Lower lobe of right lung (tissue), 2 donors: ENCODE results near the gene ABT1. TPM values are rescaled to one million over a fixed set of nuclear protein-coding genes. Genes with fewer than 3 reads are reported as not detected.

Source experiments
- ATAC-seq, 2 donors: fragments of 200-7000 bp; cut with Tn5 transposase; one replicate each; pipeline ENCODE4 v1.9.1; 2020 to 2022; ENCODE audit warnings: mild to moderate bottlenecking in 2 of 2, moderate library complexity in 2 of 2
- DNase-seq: peaks from one replicate; pipeline ENCODE4 v3.0.0-alpha.2; 2020
- H3K27ac ChIP-seq: fragments of 200-600 bp; one replicate; pipeline ENCODE4 v1.8.0; 2022
- H3K27me3 ChIP-seq: fragments of 200-600 bp; one replicate; pipeline ENCODE4 v1.8.0; 2022; ENCODE audit warnings: low read depth
- H3K36me3 ChIP-seq: fragments of 200-600 bp; one replicate; pipeline ENCODE4 v1.8.0; 2022; ENCODE audit warnings: mild to moderate bottlenecking
- H3K4me1 ChIP-seq: fragments of 200-600 bp; one replicate; pipeline ENCODE4 v1.8.0; 2022
- H3K4me3 ChIP-seq: fragments of 200-600 bp; one replicate; pipeline ENCODE4 v1.8.0; 2022; ENCODE audit warnings: mild to moderate bottlenecking
- H3K9me3 ChIP-seq: fragments of 200-600 bp; one replicate; pipeline ENCODE4 v1.8.0; 2022
- CTCF ChIP-seq: fragments of 200-600 bp; IDR thresholded peaks from one replicate; pipeline ENCODE4 v1.8.0; 2022; ENCODE audit warnings: antibody characterized with exemption, mild to moderate bottlenecking
- intact Hi-C: fragments of 100-400 bp; cut with DNase I; formaldehyde crosslinking; loops from one replicate; pipeline ENCODE4 v1.11.0; 2022
- total RNA-seq: library from RNA; stranded (reverse); fragmentation: NEBNext Ultra II Directional; extraction: Animal tissue kit (Norgen Biotek cat#: 25700); gene quantifications from one replicate; pipeline ENCODE4 v1.2.1, GENCODE V29; 2021
- donor health status: DM: no; HTN: yes; CAD: no; lungs with severe emphysema.

ABT1 gene
- total RNA-seq, 1 donor from 2014 or later: 13.5 TPM

GRCh38 chr6:26556263-26557070 lies 40.3 kb upstream of the ABT1 start:
- intact Hi-C loops: no loop called here
- DNase-seq: no peak
- H3K27ac ChIP-seq: no peak overlapping the region

GRCh38 chr6:26561533-26562466 lies 35.0 kb upstream of the ABT1 start:
- TF ChIP-seq CTCF: no peak

More at GRCh38 chr6:26556263-26557070, 40.3 kb upstream of the ABT1 start:
- Histone ChIP-seq H3K36me3 (no peaks in the 10 kb centered on the region), H3K9me3 (no peaks in the 10 kb centered on the region), H3K4me3 (no peak overlapping the region), H3K4me1 (peaks cover 5% of the 10 kb centered on the region), H3K27me3 (no peaks in the 10 kb centered on the region)
- ATAC-seq: no peak
- TF ChIP-seq CTCF: no peak

DNA sequence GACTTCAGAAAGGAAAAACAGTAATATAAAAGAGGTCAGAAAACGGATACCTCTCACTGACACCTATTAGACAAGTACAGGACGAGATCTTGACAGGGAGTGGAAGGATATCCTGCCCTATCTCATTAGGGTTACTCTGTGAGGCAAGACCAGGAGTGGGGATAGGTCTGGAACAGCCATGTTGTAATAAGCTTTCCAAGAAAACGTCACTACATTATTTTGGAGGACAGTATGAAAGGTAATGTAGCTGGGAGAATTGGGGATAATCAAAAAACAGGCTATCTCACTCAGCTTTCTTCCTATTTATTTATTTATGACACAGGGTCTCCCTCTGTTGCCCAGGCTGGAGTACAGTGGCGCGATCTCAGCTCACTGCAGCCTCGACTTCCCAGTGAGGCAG lies 33.3 kb upstream of the ABT1 start:
- no peak overlapping the region for H3K27ac ChIP-seq
- H3K4me1 ChIP-seq: no peaks in the 10 kb centered on the region
- ATAC-seq (no peak), DNase-seq (no peak)
- no peak for TF ChIP-seq CTCF
- H3K36me3 ChIP-seq: no peaks in the 10 kb centered on the region
- no peaks in the 10 kb centered on the region for H3K9me3 ChIP-seq
- no peaks in the 10 kb centered on the region for H3K27me3 ChIP-seq
- H3K4me3 ChIP-seq: no peak overlapping the region
- intact Hi-C loops: no loop called here

More at GRCh38 chr6:26561533-26562466, 35.0 kb upstream of the ABT1 start:
- H3K4me3 ChIP-seq: no peak overlapping the region
- no peak for ATAC-seq
- no peak overlapping the region for H3K27ac ChIP-seq
- H3K9me3 ChIP-seq: no peaks in the 10 kb centered on the region
- DNase-seq: no peak
- no peaks in the 10 kb centered on the region for H3K36me3 ChIP-seq
- H3K27me3 ChIP-seq: no peaks in the 10 kb centered on the region
- intact Hi-C loops: no loop called here
- H3K4me1 ChIP-seq: no peaks in the 10 kb centered on the region

- Histone ChIP-seq H3K27me3 (no peaks in the 10 kb centered on the region), H3K4me3 (peak overlapping the region; percentile 58), H3K27ac (peak overlapping the region; percentile 32), H3K36me3 (no peaks in the 10 kb centered on the region), H3K9me3 (no peaks in the 10 kb centered on the region), H3K4me1 (peaks cover 8% of the 10 kb centered on the region)
- intact Hi-C loops: no loop called here
- peak; percentile 86 for DNase-seq
- TF ChIP-seq CTCF: peak; percentile 14
- peak; percentile 86 to 88 for ATAC-seq
Measured at GRCh38 chr6:26568601-26569432, 27.9 kb upstream of the ABT1 start.

GRCh38 chr6:26569433-26569764 lies 27.4 kb upstream of the ABT1 start:
- intact Hi-C loops: no loop called here
- Histone ChIP-seq H3K27me3 (no peaks in the 10 kb centered on the region), H3K9me3 (no peaks in the 10 kb centered on the region), H3K36me3 (no peaks in the 10 kb centered on the region), H3K27ac (peak overlapping the region; percentile 32), H3K4me3 (peak overlapping the region; percentile 58), H3K4me1 (peaks cover 8% of the 10 kb centered on the region)
- ATAC-seq (no peak), DNase-seq (no peak)
- TF ChIP-seq CTCF: no peak
